Left colon (tissue), 2 donors: ENCODE results near the gene CLSTN2. TPM values are rescaled to one million over a fixed set of nuclear protein-coding genes. Genes with fewer than 3 reads are reported as not detected.

ENCODE experiments used
- ATAC-seq: fragments of 200-7000 bp; cut with Tn5 transposase; one replicate; pipeline ENCODE4 v1.9.1; 2020; ENCODE audit warnings: mild to moderate bottlenecking, moderate library complexity
- DNase-seq, 2 donors: peaks; one replicate each; pipeline ENCODE4 v3.0.0-alpha.2; 2020
- intact Hi-C, 2 donors: fragments of 100-400 bp; cut with DNase I in 1 of 2; cut with micrococcal nuclease in 1 of 2; formaldehyde crosslinking; loops; one replicate each; pipeline versions ENCODE4 v1.11.2 to v1.14.0; 2022; cut with DNase I, micrococcal nuclease
- total RNA-seq, 2 donors: library from RNA; stranded (reverse); fragmentation: NEBNext Ultra II Directional; extraction: Animal tissue kit (Norgen Biotek cat#: 25700); gene quantifications; one replicate each; pipeline ENCODE4 v1.2.1, GENCODE V29; 2021
- donor health status: DM: no; HTN: no; CAD: no.
- donor health status: DM: yes; HTN: yes; CAD: no.

CLSTN2 gene
- total RNA-seq, 2 donors from 2014 or later, result 0.98 to 2.4 TPM

DNA sequence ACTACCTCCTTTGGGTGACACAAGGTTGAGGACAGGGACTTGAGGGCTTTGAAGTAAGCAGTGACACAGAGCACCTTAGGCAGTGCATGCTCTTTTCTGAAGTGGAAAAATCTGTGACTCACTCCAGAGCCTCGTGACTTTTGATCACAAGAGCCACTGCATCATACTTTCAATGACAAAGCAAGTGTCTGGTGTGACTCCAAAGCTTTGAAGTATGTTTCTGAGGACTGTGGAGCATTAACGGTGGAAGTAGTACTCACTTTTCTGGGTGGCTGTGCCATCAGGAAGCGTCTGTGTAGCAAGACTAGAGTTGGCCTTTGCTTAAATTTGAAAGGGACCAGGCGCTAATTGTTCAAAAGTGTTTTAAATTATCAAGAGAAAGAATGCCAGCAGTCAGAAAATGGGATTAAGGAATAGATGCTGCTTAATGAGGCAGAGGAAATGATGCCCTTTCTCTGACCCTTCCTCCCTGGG is 532.2 kb downstream of the CLSTN2 start:
- intact Hi-C loops, result no loop called here
- ATAC-seq, result no peak

DNA sequence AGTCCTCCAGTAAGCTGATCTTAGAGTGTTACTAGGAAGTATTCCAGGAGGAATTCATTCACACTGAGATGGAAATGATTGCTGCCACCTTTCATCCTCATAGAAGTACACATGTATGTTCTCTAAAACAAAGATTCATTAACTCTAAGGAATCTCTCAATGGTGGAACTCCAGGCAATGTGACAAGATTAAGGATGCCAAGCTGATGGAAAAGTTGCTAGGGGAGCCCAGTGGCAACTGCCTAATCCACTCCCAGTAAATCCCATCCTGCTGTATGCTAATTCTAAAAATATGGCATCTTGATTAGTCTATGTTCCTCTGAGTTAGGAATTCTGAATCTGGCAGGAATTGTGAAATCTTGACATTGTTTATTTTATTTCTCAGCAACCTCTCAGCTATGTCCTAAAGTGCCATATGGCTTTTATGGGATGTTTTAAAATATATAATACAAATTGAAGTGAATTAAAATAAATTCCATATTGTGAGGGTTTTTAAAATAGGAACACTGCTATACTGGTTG is 532.9 kb downstream of the CLSTN2 start:
- DNase-seq (no peak), ATAC-seq (no peak)
- intact Hi-C loops, result no loop called here

More for the DNA sequence above, 532.2 kb downstream of the CLSTN2 start:
- no peak for DNase-seq

DNA sequence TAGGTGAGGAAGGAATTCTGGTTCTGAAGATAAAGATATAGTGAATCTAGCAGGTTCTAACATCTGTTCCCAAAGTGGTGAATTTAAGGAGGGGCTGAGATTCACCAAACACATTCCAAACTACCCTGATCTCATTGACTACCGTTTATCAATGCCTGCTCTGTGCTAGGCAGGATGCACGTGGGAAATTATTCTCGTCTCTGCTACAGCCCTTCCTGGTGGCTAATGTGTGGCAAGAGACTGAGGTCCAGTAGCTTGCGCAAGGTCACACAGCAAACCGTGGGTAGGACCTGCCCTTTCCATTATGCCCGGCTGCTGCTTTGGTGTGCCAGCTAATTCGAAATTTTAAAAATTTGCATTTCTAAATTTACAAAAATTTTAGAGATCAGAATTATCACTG is 533.4 kb downstream of the CLSTN2 start:
- ATAC-seq, result no peak
- intact Hi-C loops, result no loop called here

DNA sequence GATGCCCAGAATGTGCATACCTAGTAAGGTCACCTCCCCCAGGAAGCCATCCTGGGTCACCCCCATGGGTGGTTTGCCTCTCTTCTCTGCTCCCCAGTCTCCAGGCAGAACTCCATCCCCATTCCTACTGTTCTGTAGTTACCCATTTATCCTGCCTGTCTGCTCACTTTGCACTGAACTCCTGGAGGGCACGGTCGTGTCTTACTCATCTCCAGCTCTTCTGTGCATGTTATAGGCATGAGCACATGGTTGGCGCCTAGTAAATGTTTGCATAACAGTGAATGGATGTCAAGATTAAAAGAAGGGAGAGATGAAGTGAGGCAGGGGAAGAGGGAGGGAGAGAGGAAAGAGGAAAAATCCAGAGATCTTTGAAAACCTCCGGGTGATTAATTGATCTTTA is 534.5 kb downstream of the CLSTN2 start:
- no peak for DNase-seq
- intact Hi-C loops, result no loop called here
- no peak for ATAC-seq

More for the DNA sequence above, 533.4 kb downstream of the CLSTN2 start:
- no peak for DNase-seq

DNA sequence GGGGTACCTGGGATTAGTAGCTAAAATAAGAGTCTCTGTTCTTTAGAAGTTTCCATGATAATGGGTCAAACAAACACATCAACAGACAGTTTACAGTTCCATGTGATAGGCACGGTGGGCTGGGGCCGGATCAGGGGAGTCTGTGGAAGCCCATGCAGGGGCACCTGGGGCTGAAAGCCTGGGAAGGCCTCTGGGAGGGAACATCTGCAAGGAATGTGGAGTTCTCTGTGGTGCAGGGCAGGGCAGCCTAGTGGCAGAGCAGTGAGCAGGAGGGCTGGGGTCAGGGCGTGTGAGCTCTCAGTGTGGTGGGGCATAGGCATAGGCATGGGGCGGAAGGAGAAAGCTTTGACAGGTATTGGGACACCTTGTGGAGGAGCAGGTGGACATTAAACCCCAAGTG is 535.2 kb downstream of the CLSTN2 start:
- intact Hi-C loops, result no loop called here
- no peak for DNase-seq
- no peak for ATAC-seq

DNA sequence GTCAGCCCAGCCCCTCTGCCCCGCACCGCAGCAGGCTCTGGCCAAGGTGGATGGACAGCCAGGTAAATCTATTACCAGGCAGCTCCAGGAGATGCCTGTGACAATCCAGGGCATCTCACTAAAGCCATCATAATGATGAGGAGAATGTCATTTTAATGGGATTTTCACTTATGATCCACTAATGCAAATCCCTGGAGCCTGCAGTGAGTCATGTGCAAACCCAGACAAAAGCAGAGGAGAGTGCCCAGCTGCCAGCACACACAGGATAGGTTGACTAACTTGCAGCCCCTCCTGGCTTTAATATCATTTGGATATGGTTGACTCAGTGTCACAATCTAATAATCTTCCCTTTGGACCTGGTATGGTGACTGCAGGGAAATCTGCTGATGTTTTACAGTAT is 536.0 kb downstream of the CLSTN2 start:
- DNase-seq (no peak), ATAC-seq (no peak)
- intact Hi-C loops, result no loop called here

DNA sequence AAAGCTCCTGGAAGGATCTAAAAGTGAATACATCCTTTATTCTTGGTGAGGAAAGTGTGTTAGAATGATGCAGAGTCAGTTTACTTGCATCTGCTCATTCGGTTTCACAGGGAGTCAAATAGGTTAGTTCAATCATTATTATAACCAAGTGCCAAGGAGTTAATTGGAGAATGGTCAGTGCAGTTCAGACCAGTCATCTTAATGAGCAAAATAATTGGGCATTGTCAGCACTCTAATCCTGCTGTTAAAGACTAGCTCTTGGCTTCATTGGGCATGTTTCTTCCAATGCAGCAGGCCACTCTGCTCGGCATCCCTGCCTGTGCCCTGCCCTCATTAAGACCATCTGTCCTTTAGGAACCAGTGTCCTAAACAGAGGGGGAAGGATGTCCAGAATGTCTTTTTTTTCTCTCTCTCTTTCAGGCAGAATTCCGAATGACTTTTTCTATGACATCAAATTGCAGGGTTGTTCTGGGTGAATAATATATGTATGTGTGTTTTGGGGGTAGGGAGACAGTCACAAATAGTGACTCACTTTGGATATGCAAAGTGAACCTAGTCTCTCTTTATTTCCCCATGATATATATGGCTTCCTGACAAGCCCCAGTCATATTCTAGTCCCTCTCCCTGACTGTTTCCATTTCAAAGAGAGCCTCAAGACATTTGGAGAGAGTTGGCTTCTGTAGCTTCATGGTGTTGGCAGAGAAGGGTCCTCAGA is 537.5 kb downstream of the CLSTN2 start:
- no peak for DNase-seq
- ATAC-seq, result no peak
- intact Hi-C loops, result no loop called here

DNA sequence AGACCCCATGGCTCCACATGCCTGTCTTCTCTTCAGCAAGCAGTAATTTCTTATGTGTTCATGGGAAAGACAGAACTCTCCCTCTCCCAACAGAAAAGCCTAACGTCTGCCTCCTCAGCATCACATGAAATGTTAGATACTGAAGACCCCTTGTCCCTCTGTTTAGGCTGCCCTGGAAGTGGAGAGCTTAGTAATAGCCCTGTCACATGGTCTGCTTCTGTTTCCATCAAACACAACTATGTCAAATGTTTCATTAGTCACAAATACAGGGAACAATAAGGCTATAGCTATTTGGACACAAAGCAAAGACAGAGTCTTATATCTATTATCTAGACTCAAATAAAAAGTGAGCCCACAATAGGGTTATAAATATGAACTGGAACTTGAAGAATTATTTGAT is 552.6 kb downstream of the CLSTN2 start:
- intact Hi-C loops, result no loop called here
- DNase-seq (no peak), ATAC-seq (no peak)

DNA sequence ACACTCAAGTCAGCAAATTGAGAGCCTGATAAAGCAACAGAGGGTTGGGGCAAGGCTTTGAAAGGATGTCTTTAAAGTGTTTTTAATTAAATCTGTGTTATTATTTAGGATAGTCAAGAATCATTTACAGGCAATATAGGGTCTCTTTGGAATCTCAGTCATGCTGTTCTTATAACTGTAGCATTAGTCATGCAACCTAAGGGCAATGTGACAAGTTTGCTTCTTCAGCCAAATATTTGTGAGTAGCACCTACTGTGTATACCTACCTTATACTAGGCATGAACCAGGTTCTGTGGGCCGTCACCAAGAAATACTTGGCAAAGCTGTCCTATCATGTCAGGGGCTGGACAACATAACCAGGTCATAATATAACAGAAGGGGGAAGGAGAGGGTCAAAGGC is 558.3 kb downstream of the CLSTN2 start:
- ATAC-seq (no peak), DNase-seq (no peak)
- intact Hi-C loops, result no loop called here

DNA sequence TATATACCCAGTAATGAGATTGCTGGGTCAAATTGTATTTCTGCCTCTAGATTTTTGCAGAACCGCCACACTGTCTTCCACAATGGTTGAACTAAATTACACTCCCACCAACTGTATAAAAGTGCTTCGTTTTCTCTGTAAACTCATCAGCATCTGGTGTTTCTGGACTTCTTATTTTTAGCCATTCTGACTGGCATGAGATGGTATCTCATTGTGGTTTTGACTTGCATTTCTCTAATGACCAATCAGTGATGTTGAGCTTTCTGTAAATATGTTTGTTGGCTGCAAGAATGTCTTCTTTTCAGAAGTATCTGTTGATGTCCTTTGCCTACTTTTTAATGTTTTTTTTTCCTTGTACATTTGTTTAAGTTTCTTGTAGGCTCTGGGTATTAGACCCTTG is 560.0 kb downstream of the CLSTN2 start:
- ATAC-seq (no peak), DNase-seq (no peak)
- intact Hi-C loops, result no loop called here

DNA sequence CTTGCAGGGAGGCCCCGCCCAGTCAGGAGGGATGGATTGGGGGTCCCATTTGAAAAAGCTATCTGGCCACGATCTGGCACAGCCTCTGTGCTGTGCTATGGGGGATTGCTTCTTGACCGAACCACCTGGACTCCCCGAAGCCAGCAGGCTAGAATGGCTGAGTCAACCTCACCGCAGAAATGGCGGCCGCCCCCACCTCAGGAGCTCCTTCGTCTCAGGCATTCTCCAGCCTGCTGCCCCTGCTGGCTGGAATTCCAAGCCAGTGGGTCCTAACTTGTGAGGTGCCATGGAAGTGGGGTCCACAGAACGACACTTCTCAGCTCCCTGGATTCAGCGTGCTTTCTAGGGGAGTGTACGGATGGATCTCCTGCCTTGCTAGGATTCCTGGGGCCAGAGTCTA is 562.3 kb downstream of the CLSTN2 start:
- intact Hi-C loops, result no loop called here

DNA sequence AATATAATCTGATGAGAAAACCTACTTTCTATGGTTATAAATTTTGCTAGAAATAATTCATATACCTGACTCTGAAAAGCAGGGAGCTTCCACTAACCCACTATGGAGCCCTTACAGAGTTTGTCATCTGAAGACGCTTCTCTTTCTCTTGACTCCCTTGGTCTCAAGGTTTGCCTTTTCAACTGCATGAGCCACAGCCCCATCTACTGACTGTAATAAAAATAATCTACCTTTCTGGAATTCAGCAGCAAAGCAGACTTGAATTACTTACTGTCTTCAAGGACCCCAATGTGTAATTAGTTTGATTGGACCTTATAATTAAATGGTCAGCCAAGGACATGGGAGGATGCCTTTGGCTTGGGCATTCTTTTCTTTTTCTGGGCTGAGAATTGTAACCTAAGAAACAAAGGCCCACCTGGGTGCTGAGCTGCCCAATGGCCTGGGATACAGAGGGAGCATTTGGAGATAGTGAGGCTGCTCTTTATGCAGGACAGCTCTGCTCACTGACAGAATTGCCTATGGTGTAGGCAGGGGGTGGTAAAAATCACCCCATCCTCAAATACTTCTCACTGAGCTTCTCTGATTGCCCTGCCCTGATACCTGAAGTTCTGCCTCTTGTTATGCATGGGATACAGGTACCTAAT is 564.3 kb downstream of the CLSTN2 start:
- ATAC-seq (no peak), DNase-seq (no peak)
- intact Hi-C loops, result no loop called here

More for the DNA sequence above, 562.3 kb downstream of the CLSTN2 start:
- ATAC-seq (no peak), DNase-seq (no peak)

DNA sequence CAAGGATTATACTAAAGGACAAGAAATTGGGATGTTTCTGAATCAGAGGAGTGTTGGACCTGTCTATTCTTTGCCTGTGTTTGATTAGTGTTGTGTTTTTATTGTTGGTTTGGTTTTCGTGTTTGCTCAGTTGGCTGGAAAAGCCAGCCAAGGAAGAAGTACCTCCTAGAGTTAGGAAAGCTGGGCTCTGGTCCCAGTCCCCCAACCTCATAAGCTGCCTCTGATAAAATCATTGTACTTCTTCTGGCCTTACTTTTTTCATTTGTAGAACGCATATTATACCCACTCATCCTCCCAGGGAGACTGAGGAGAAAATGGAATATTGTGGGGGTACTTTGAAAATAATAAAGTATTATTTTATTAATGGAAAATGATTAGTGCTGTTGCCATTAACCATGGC is 565.5 kb downstream of the CLSTN2 start:
- intact Hi-C loops, result no loop called here
- DNase-seq (no peak), ATAC-seq (no peak)

DNA sequence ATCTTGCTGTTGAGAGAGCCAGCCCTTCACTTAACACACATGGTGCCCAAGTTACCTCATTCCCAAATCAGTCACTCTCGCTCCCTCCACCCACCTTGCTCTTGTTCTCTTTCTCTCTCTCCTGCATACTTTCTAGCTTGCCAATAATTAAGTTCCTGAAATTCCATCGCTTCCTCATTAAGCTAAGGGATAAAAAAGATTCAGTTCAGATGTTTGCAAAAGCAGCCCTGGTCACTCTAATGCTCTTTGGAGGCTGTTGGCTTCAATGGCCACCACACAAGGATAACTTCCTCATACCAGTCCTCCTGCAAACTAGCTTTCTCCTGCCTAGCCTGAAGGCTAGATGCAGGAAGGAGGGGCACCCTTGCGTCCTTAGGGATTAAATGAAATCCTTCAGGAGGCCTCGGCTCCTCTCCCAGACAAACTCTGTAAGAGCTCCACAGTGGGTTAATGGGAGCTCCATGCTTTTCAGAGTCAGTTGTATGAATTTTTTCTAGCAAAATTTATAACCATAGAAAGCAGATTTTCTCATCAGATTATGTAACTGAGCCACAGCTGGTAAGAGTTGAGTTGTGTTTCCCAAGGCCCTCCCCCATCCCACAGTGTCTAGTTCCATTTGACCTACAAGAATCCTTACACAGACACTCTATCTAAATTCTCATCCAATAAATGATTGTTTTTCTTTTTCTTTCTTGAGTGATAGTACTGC is 566.2 kb downstream of the CLSTN2 start:
- intact Hi-C loops, result no loop called here
- ATAC-seq, result no peak

DNA sequence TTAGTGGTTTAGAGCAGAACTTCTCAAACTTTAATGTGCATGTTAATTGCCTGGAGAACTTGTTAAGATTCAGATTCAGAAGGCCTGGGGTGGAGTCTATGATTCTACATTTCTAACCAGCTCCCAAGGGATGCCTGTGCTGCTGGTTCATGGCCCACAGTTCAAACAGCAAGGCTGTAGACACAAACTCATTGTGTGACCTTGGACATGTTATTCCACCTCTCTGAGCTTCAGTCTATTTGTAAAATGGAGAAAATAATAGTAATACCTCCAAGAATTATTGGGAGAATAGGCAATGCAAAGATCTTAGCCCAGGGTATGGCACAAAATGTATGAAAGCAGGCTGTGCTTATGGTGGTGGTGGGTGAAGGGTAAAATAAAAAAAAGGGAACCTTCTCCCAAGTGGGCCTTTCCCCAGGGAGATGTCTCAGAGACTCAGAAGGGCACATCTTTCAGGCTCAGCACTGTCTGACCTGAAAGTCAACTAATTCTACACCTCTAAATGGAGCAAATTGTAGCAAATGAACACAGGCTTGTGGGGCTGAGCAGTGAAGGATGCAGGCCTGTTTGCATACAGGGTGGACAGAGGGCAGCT is 566.9 kb downstream of the CLSTN2 start:
- intact Hi-C loops, result no loop called here
- no peak for ATAC-seq

More for the DNA sequence above, 566.2 kb downstream of the CLSTN2 start:
- DNase-seq, result no peak

DNA sequence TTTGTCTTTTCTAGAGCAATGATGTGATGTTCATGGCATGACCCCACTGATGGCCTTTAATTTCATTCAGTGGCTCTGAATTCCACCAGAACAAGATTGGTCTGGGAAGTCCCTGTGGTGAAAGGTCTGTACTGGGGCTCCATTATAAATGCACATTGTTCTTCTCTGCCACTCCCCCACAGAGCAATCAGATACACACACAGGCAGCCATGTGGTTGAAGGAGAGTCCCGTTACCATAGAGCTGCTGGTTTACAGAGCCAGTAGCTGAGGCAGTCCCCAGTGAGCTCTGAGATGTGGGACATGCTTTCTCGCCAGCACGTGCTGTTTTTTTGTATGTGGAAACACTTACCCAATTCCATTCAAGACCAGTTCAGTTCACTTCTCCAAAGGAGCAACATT is 570.2 kb downstream of the CLSTN2 start:
- DNase-seq (no peak), ATAC-seq (no peak)
- intact Hi-C loops, result no loop called here

More for the DNA sequence above, 566.9 kb downstream of the CLSTN2 start:
- DNase-seq, result no peak

DNA sequence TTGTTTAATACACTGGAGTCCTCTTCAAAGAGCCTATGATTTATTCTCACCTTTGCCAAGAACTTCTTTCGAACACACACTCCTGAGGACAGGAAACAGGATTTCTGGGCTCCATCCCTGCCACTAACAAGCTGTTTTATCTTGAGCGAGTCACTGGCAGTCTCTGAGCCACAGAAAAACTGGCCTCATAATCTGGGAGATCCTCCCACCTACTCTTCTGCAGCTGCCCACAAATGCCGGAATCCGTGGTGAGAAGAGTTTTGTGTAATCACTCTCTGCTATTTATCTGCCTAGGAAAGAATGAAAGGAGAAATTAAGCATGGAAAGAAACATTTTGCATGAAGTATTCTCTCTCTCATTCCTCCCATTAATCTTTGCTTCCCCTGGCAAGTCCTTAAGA is 570.9 kb downstream of the CLSTN2 start:
- DNase-seq, result no peak
- ATAC-seq, result no peak
- intact Hi-C loops, result no loop called here

DNA sequence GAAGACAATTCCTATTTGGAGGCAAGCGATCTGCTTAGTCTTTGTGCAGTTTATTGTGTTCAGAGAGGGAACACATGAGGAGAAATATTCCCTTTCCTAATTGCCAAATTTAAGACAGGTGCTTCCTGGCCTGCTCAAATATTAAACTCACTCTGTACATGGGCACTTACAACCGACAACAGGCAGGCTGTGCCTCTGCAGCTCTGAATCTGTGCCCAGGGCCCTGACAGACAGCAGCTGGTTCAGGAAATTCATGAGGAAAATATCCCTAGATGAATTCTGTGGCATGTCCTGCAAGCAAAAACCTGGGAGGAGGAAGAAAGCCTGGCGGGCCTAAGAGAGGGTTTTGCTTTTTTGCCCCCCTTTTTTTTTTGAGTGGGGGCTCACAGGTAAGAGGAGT is 573.6 kb downstream of the CLSTN2 start:
- ATAC-seq, result no peak
- no peak for DNase-seq
- intact Hi-C loops, result no loop called here

DNA sequence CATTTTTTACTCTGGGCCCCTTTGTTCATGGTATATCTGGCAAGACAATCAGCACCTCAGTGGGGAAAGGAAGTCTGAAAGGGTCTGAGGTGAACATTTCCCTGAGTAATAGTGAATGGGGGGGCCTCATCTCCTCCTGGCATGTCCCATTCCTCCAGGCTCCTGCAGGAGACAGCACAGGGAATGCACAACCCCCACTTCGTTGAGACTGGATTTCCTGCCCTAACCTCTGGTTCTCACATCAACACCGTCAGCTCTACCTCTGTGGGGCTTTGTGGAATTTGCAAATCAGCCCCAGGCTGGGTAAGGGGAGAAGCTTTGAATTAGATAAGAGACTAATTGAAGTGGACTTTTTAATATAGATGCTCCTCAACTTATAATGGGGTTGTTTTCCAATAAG is 574.5 kb downstream of the CLSTN2 start:
- intact Hi-C loops, result no loop called here
- DNase-seq (no peak), ATAC-seq (no peak)
